NK-92 (cell line): ENCODE measurements around the gene EEF1AKMT3.
"Not testable (repeated sequence)": the region's sequence is repeated elsewhere in the genome, so short reads cannot be mapped to it uniquely, and the experiment has no call there.

Experiments used
- DNase-seq: peaks from one replicate; lab custom pipeline; 2025; ENCODE audit not compliant: unreplicated experiment; lab: John Stamatoyannopoulos, UW

Gene EEF1AKMT3

GRCh38 chr12:57815177-57816000 lies 43.0 kb downstream of the EEF1AKMT3 start:
- DNase-seq, result no peak

- DNase-seq, result no peak
Measured at GRCh38 chr12:57816001-57816854, 43.8 kb downstream of the EEF1AKMT3 start.

- DNase-seq, result no peak
Measured at GRCh38 chr12:57816855-57817151, 44.4 kb downstream of the EEF1AKMT3 start.

GRCh38 chr12:57817261-57817989 lies 45.0 kb downstream of the EEF1AKMT3 start:
- no peak for DNase-seq

GRCh38 chr12:57817990-57818331 lies 45.5 kb downstream of the EEF1AKMT3 start:
- not testable (repeated sequence) for DNase-seq

GRCh38 chr12:57820119-57820518 lies 47.7 kb downstream of the EEF1AKMT3 start:
- not testable (repeated sequence) for DNase-seq

GRCh38 chr12:57821015-57821414 lies 48.6 kb downstream of the EEF1AKMT3 start:
- DNase-seq, result not testable (repeated sequence)

- no peak for DNase-seq
Measured at GRCh38 chr12:57821474-57822214, 49.2 kb downstream of the EEF1AKMT3 start.

- DNase-seq, result no peak
Measured at GRCh38 chr12:57822392-57823130, 50.1 kb downstream of the EEF1AKMT3 start.

GRCh38 chr12:57823131-57823907 lies 50.9 kb downstream of the EEF1AKMT3 start:
- DNase-seq, result no peak

GRCh38 chr12:57823908-57824640 lies 51.7 kb downstream of the EEF1AKMT3 start:
- DNase-seq, result no peak

- DNase-seq, result no peak
Measured at GRCh38 chr12:57825451-57825850, 53.0 kb downstream of the EEF1AKMT3 start.

- no peak for DNase-seq
Measured at GRCh38 chr12:57826400-57826799, 54.0 kb downstream of the EEF1AKMT3 start.

GRCh38 chr12:57826966-57827365 lies 54.6 kb downstream of the EEF1AKMT3 start:
- DNase-seq, result no peak

- no peak for DNase-seq
Measured at GRCh38 chr12:57829025-57829777, 56.8 kb downstream of the EEF1AKMT3 start.

GRCh38 chr12:57830393-57830792 lies 58.0 kb downstream of the EEF1AKMT3 start:
- no peak for DNase-seq
